GM18519 (cell line): Measurements from ENCODE around the gene MYO1B.

Experiments
- ATAC-seq: cut with Tn5 transposase; IDR thresholded peaks from one replicate; pipeline ENCODE4 v1.9.1; 2021; ENCODE audit warnings: mild to moderate bottlenecking, moderate library complexity; ENCODE audit not compliant: unreplicated experiment, low FRiP score

Gene MYO1B

DNA sequence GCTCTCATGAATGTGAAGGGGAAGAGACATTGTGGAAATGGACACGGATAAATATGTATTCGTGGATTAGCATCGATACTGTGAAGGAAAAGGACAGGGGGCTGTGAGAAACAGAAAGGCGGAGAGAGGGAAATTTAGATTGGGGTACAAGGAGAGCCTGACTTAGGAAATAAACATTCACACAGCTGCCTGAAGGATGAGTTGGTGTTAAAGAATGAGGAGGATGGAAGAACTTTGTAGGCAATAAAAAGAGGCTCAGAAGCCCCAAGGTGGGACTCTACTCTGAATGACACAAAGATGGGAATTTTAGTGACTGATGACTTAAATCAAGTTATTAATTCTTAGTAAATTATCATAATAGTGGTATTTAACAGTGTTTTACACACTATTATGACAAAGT is 10.1 kb downstream of the MYO1B start:
- no peak for ATAC-seq

DNA sequence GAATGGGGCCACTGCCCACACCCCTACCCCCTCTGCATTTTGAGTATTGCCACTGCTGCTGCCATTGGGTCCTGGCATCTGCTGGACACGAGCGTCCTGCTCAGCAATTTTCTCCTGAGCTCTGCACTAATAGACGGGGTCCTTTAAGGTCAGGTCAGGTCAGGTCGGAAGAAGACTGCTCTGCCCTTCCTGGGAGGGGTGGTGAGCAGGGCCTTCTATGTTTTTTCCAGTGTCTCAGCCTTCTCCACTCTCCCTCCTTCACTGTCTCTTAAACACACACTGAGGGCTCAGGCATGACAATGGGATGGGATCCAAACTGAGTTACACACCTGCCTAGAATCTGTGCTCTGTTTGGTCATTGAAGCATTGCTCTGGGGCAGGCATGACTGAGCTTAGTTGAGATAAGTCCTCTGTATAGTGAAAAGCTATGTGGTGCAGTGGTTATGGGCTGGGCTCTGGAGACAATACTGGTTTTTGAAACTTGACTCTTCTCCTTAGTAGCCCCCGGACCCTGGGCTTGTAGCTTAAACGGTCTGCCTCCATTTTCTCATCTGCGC is 10.6 kb downstream of the MYO1B start:
- no peak for ATAC-seq

- no peak for ATAC-seq
Observed at GRCh38 chr2:191257934-191258333, 12.7 kb downstream of the MYO1B start.

DNA sequence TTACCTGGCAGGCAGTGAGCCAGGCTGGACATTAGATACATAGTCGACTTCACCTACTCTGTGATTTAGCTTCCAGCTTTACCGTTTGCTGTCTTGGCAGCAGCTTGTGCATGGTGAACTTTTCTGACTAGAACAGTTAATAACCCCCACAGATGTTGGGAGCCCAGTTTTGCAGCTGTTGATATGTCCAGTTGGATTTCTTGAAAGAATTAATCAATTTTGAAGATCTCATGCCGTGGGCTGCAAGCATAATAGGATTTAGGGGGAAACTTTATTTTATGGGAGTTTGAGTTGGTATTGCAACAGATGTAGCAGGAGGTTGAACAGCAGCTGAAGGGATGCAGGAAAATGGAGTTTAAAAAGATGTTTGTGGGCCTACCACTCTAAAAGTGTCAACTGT is 13.8 kb downstream of the MYO1B start:
- no peak for ATAC-seq

- ATAC-seq = no peak
Observed at GRCh38 chr2:191262436-191262835, 17.2 kb downstream of the MYO1B start.

DNA sequence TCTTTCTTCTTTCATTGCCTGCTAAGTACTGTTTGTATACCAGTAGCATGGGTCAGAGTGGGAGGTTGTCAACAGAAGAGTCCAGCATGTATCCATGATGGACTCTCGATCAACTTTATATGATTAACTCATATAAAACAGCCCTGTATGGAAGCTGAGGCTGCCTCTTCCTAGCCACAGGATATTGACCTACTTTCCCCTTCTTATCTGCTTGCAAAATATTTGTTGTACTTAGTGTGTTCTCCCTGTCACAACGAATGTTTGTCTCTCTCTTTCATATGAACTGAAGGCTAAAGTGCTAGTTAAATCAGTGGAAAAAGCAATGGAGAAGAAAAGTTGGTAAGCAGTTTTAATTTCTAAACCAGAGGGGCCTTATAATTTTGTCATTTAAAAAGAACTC is 17.8 kb downstream of the MYO1B start:
- no peak for ATAC-seq

DNA sequence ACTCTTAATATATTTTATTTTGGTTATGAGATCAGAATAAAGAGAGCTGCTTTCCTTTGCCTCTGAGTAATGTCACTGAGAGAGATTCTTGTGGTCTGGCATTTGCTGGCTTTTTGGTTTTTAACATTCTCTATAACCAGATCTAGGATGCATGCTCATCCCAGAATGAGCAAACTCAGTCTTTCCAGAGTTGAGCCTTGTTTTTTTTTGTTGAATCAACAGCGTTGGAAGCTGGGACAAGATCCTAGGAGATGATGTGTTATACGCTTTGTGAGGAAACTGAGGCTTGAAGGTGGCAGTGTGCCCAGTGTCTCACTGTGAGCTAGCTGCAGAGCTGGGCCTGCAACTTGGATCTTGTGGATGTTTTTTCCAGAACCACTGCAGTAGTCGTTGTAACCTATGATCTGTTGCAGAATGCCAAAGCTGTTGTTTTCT is 19.5 kb downstream of the MYO1B start:
- no peak for ATAC-seq

DNA sequence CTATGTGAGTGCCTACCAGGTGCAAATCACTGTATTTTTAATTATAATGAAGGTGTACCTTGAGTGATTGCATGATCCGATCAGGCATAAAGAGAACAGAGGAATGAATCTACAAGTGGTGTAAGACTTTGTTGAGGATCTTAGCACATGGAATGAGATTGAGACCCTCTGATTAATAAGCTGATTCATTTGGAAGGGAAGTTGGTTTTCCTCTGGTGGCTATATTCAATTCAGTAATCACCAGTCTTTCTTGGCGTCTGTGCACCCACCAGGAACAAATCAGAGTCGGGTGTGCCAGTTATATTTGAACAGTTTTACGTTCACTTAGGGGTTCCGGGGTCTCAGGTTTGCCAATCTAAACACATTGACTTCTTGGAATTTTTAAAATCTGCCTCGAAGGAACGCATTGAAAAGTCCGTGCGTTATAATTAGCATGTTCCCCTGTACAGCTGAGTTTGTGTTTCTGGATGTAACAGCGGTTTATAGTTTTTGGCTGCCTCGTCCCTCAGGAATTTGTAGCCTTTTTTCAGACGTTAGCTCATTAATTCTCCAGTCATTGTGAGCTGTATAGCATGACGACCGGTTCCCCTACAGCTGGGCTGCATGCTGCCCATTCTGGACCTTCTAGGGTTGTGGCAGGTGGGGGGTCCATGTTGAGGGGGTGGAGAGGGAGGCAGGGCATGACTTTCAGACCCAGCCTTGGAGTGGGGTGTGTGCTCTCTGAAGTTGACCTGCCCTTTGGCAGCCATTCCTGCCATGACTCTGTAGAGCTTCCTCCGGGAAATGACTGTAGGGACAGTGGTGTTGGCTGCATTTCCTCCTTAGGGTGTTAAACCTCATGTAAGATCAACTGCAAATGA is 20.3 kb downstream of the MYO1B start:
- ATAC-seq = no peak

DNA sequence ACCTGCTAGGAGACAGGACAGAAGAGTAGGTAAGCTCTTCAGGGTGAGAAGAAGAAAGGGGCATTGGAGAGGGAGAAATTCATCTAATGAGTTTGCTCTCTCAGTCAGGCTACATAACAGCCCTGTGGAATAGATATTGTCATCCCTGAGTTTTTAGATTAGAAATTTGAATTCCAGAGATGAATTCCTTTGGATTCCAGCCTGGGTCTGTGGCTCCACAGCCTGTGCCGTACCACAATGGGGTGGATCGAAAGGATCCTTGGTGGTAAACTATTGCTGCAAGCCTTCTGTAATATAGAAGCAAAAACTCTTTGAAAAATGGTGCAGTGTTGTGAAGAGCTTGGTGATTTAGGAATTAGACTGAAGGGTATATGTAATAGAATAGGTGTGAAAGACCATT is 21.0 kb downstream of the MYO1B start:
- ATAC-seq = no peak

- no peak for ATAC-seq
Observed at GRCh38 chr2:191268596-191268995, 23.4 kb downstream of the MYO1B start.

DNA sequence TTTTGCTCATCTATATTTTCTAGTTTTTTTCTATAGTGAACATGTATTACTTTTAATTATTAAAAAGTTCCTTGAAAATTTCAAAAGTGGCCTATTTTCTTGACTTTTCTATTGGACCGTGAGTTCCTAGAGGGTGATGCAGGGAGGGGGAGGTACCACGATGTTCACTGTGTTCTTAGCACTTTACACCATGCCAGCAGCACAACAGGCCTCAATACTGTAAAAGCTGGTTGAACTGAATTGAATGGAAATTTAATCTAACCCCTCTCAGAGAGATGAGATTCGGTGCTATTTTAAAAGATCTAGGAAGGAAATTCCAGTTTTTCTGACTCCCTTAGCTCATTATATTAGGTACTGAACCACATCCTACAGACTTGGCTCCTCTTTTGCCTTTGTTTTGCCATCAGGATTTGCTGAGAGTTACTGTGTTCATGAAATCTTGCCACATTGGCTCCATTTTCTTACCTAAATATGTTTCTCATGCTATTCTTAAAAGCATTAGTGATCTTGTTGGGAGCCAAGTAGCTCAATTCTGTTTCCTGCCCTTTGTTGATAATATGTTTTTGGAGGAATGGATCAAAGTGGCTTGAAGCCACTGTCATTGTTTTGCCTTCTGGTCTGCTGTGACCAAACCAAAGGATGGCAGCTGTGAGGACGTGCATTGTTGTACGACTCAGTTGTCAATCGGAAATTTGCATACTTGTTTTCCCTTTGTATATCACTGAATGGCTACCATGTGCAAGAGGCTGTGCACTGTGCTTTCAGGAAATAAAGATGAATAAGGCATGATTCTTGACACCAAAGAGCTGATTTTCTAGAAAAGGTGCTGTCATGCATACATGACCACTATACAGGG is 25.3 kb downstream of the MYO1B start:
- ATAC-seq = no peak

- no peak for ATAC-seq
Observed at GRCh38 chr2:191272064-191272463, 26.9 kb downstream of the MYO1B start.

DNA sequence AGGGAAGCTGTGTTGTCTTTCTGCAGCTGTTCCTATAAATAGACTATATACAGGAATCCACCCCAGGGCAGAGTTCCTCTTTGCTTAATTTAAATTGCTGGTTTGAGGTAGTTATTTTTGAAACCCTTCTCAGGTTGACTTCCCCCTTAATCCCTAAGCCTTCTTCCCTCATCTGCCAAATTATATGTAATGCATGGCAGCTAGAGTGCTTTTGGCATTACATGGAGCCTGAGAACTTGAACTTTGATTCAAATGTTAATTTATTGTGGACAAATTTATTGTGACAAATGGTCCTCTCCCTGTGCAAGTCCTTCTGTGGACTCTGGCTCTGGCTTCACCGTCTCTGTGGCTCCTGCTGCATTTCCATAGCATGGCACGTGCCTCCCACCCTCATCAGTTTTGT is 29.2 kb downstream of the MYO1B start:
- ATAC-seq = no peak

- no peak for ATAC-seq
Observed at GRCh38 chr2:191276792-191277465, 31.7 kb downstream of the MYO1B start.

DNA sequence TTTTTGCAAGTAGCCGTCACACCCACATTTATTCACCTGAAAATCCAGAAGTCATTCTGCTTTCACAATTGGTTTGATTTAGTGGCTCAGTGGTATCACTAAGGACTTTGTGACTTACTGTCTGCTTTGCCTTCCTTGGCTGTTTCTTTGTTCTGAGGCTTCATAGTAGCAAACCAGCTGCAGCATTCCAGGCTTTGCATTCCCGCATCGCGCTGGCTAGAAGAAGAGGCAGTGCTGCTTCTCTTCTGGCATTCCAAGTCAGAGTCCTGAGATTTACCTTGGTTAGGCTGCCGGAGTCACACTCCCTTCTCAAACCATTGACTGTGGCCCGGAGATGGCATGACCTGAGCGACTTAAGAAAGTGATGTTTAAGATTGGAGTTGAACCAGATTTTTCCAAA is 35.1 kb downstream of the MYO1B start:
- ATAC-seq = no peak

GRCh38 chr2:191280834-191281756 is 35.9 kb downstream of the MYO1B start:
- ATAC-seq = no peak

GRCh38 chr2:191285252-191285651 is 40.0 kb downstream of the MYO1B start:
- ATAC-seq = no peak

GRCh38 chr2:191287820-191288219 is 42.6 kb downstream of the MYO1B start:
- no peak for ATAC-seq

DNA sequence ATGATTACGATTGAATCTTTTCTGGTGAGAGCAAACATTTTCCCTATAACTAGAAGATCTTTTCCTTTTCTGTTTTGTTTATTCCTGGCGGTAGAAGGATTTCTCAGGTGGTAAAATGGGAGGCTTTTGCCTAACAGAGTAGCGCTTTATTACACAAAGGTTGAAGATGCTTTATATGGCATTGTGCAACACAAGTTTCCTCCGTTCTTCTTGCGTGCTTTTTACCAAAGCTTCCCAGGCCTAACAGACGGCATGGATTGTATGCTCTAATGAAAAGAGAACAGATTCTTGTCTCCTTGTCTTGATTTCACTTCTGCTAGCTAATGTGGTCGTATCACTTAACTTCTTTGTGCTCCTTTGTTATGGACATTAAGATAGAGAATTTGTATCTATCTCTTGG is 43.8 kb downstream of the MYO1B start:
- ATAC-seq = no peak

DNA sequence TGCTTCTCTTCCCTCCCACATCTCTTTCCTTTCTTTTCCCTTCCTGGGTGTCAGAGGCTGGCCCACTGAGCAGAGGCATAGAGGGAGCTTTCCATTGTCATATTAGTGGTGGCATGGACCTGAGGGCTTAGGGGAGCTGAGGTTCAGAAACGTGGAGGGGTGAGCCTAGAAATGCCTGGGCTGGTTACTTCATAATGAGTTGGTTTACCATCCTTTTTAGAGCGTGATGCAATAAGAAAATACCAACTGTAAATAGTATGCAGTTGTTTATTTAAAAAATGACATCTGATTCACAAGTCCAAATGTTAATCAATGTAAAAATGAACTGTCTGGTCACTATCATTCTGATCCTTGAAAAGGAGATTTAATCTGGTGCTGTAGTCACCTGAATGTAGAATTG is 46.3 kb downstream of the MYO1B start:
- no peak for ATAC-seq
